ENCODE data around the gene CLDN7. TPM values are rescaled to one million over a fixed set of nuclear protein-coding genes. Genes with fewer than 3 reads are reported as not detected.

Gene CLDN7
- total and polyA plus RNA-seq, 4 donors: 3.0 to 35.0 (median 19.6) TPM

DNA sequence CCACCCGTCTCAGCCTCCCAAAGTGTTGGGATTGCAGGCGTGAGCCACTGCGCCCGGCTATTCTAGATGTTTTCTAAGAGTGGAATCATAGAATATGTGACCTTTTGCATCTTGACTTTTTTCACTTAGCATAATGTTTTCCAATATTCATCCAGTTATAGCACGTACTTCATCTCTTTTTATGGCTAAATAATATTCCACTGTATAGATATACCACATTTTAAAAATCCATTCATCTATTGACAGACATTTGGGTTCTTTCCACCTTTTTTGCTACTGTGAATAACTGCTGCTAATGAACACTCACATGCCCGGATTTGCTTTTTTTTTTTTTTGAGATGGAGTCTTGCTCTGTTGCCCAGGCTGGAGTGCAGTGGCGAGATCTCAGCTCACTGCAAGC lies 41.9 kb upstream of the CLDN7 start:
- 94% methylated on average over 7 of the region's 7 CpGs for WGBS
- Histone ChIP-seq H3K4me3 (ENCODE audit: low read depth in 1 of 3, low read length in 3 of 3) (no peak overlapping the region), H3K9me3 (ENCODE audit: control insufficient read depth in 4 of 4, low read length in 3 of 4) (no peaks in the 10 kb centered on the region), H3K27me3 (ENCODE audit: control insufficient read depth in 4 of 4, insufficient read depth in 4 of 4, low read length in 3 of 4) (no peaks in the 10 kb centered on the region), H3K4me1 (ENCODE audit: control insufficient read depth in 4 of 4, insufficient read depth in 4 of 4, low read length in 3 of 4) (peaks cover 2 to 14% (median 4%) of the 10 kb centered on the region in 4 donors), H3K9ac (ENCODE audit: low read depth in 1 of 2, low read length in 2 of 2) (no peak overlapping the region), H3K36me3 (ENCODE audit: control insufficient read depth in 4 of 4, insufficient read depth in 3 of 4, low read depth in 1 of 4, low read length in 3 of 4) (no peaks in the 10 kb centered on the region), H3K27ac (ENCODE audit: low read depth in 1 of 2, low read length in 2 of 2) (no peak overlapping the region)
- DNase-seq (ENCODE audit: low spot score): no peak
- TF ChIP-seq EGR1 (IDR thresholded peaks at IDR 0.05; ENCODE audit: low read depth in 2 of 2) (no peak), SP1 (IDR thresholded peaks at IDR 0.05) (no peak), RXRA (IDR thresholded peaks at IDR 0.05) (no peak), FOXA1 (IDR thresholded peaks at IDR 0.05) (no peak), HNF4G (IDR thresholded peaks at IDR 0.05) (no peak), HNF4A (conservative IDR thresholded peaks at IDR 0.05) (no peak), FOXA2 (IDR thresholded peaks at IDR 0.05) (no peak), JUND (IDR thresholded peaks at IDR 0.05) (no peak), YY1 (IDR thresholded peaks at IDR 0.05) (no peak), NR2F2 (IDR thresholded peaks at IDR 0.05) (no peak), RAD21 (IDR thresholded peaks at IDR 0.05) (no peak), GABPA (IDR thresholded peaks at IDR 0.05 in 1 of 2, conservative IDR thresholded peaks at IDR 0.05 in 1 of 2) (no peak), TAF1 (conservative IDR thresholded peaks at IDR 0.05) (no peak)
- TF ChIP-seq, protein P1, sequence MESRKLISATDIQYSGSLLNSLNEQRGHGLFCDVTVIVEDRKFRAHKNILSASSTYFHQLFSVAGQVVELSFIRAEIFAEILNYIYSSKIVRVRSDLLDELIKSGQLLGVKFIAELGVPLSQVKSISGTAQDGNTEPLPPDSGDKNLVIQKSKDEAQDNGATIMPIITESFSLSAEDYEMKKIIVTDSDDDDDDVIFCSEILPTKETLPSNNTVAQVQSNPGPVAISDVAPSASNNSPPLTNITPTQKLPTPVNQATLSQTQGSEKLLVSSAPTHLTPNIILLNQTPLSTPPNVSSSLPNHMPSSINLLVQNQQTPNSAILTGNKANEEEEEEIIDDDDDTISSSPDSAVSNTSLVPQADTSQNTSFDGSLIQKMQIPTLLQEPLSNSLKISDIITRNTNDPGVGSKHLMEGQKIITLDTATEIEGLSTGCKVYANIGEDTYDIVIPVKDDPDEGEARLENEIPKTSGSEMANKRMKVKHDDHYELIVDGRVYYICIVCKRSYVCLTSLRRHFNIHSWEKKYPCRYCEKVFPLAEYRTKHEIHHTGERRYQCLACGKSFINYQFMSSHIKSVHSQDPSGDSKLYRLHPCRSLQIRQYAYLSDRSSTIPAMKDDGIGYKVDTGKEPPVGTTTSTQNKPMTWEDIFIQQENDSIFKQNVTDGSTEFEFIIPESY (IDR thresholded peaks at IDR 0.05): no peak
- TF ChIP-seq, protein P2, sequence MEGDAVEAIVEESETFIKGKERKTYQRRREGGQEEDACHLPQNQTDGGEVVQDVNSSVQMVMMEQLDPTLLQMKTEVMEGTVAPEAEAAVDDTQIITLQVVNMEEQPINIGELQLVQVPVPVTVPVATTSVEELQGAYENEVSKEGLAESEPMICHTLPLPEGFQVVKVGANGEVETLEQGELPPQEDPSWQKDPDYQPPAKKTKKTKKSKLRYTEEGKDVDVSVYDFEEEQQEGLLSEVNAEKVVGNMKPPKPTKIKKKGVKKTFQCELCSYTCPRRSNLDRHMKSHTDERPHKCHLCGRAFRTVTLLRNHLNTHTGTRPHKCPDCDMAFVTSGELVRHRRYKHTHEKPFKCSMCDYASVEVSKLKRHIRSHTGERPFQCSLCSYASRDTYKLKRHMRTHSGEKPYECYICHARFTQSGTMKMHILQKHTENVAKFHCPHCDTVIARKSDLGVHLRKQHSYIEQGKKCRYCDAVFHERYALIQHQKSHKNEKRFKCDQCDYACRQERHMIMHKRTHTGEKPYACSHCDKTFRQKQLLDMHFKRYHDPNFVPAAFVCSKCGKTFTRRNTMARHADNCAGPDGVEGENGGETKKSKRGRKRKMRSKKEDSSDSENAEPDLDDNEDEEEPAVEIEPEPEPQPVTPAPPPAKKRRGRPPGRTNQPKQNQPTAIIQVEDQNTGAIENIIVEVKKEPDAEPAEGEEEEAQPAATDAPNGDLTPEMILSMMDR (IDR thresholded peaks at IDR 0.05; ENCODE audit: low read depth, low read length, missing input control): no peak
- TF ChIP-seq, protein P3, sequence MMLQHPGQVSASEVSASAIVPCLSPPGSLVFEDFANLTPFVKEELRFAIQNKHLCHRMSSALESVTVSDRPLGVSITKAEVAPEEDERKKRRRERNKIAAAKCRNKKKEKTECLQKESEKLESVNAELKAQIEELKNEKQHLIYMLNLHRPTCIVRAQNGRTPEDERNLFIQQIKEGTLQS (IDR thresholded peaks at IDR 0.05): no peak
- TF ChIP-seq, protein P4, sequence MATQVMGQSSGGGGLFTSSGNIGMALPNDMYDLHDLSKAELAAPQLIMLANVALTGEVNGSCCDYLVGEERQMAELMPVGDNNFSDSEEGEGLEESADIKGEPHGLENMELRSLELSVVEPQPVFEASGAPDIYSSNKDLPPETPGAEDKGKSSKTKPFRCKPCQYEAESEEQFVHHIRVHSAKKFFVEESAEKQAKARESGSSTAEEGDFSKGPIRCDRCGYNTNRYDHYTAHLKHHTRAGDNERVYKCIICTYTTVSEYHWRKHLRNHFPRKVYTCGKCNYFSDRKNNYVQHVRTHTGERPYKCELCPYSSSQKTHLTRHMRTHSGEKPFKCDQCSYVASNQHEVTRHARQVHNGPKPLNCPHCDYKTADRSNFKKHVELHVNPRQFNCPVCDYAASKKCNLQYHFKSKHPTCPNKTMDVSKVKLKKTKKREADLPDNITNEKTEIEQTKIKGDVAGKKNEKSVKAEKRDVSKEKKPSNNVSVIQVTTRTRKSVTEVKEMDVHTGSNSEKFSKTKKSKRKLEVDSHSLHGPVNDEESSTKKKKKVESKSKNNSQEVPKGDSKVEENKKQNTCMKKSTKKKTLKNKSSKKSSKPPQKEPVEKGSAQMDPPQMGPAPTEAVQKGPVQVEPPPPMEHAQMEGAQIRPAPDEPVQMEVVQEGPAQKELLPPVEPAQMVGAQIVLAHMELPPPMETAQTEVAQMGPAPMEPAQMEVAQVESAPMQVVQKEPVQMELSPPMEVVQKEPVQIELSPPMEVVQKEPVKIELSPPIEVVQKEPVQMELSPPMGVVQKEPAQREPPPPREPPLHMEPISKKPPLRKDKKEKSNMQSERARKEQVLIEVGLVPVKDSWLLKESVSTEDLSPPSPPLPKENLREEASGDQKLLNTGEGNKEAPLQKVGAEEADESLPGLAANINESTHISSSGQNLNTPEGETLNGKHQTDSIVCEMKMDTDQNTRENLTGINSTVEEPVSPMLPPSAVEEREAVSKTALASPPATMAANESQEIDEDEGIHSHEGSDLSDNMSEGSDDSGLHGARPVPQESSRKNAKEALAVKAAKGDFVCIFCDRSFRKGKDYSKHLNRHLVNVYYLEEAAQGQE (IDR thresholded peaks at IDR 0.05): no peak
- TF ChIP-seq, protein P5, sequence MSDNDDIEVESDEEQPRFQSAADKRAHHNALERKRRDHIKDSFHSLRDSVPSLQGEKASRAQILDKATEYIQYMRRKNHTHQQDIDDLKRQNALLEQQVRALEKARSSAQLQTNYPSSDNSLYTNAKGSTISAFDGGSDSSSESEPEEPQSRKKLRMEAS (IDR thresholded peaks at IDR 0.05): no peak

Data from liver (tissue), 9 donors.